ENCODE results near the gene CADM2.
A peak's percentile ranks its signal among the peaks of the same experiment; 100 is the strongest.
"Not testable (repeated sequence)": the region's sequence is repeated elsewhere in the genome, so short reads cannot be mapped to it uniquely, and the experiment has no call there.

CADM2 gene

DNA sequence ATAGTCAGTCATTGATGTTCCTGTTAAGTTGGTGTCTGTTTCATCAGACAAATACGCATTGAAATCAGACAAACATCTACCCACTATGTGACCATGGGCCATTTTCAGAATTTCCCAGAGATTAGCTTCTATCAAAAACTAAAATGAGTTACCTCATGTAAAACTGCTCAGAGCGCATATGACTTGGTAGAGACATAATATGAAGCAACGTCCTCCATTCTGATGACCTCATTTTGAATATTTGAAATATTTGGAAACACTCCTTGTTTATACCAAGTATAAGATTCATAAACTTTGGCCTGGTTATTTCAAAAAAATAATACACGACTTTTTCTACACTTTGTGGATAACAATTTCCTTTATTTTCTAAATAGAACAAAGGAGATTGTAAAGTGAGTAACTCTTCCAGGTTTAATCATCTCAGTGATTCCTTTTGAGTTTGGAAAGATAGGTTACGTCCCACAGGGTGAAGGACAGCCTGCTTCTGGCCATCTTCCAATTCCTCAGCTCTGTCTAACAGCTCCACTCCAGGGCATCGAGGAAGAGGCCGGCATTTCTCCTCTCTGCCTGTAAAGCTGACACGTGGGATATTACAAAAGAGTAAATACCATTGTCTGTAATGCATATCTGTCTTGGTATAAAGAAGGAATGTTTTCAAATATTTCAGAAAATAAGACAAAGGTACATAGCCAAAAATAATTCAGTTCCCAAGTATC is 122.6 kb downstream of the CADM2 start:
- DNase-seq, result peak; percentile 42

DNA sequence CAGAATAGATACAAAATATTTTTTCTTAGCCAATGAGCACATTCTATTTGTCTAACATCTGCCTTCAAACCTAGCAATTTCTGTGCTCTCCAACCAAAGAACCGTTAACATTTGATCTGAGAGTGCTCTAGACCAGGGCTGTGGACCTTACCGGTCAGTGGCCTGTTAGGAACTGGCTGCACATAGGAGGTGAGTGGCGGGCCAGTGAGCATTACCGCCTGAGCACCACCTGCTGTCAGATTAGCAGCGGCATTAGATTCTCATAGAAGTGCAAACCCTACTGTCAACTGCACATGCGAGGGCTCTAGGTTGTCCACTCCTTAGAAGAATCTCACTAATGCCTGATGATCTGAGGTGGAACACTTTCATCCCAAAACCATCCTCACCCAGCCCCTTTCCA is 131.7 kb downstream of the CADM2 start:
- no peak for DNase-seq

DNA sequence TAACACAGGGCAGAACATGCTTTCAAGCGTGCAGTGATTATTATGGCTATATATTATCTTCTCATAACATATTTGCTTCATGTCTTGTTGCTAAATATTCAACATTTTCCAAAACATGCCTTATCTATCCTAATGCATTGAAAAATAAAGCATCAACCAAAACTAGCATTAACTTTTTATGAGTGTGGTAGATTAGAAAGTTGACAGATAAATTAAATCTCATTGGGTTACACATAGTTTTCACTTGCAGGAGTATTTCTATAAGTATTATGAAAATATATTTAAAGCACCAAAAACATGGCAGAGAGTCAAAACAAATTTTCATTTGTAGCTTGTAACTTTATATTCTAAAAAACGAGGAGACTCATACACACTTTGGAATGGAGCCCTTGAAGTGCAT is 141.5 kb downstream of the CADM2 start:
- DNase-seq, result no peak

DNA sequence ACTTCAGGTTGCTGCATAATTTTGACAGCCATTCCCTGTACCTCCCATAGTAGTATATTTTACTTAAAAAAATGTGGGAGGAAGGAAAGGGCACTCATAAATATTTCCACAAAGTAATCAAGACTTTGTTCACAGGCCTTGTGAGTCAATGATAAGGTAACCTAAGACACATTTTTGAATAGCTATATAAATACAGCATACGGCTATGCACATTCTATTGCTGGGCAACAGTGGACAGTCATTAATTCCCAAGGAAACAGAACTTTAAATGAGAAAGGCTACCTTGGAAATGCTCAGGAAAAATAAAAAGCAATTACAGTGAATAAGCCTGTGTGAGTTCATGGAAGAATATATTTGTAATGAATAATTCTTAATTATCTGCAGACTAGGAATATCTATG is 144.0 kb downstream of the CADM2 start:
- DNase-seq, result no peak

DNA sequence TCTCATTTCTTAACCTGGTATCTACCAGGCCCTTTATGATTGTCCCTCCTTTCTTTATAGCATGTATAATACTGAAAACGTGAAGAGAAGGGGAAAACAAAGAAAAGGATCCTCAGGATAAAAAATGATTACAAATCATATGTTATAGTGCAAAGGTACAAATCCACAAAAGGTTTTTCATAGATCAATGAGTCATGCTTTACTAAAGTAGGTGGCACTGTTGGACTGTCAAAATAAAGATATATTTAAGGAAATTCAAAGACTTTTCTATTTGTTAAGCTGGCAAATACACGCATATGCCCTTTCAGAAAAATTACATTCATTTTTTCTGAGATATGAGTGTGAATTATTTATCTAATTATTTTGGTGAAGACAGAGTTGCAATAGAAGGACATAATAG is 151.6 kb downstream of the CADM2 start:
- DNase-seq, result no peak

DNA sequence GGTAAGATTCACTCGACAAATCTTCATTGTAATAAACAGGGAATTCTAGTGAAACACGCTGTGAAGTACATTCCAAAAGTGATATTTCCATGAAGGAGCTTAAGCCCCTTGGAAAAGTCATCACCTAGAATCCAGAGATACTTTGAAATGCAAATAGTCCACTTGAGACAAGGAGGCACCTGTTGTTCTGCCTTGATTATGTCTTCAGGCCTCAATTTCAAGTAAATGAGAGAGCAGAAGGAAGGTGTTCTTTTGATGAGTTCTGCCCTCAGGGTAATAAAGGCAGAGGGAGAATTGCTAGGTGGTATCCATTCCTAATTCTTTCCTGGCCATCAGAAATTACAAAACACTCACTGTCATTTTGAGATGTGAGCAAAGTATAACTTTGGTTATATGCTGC is 162.1 kb downstream of the CADM2 start:
- no peak for DNase-seq

DNA sequence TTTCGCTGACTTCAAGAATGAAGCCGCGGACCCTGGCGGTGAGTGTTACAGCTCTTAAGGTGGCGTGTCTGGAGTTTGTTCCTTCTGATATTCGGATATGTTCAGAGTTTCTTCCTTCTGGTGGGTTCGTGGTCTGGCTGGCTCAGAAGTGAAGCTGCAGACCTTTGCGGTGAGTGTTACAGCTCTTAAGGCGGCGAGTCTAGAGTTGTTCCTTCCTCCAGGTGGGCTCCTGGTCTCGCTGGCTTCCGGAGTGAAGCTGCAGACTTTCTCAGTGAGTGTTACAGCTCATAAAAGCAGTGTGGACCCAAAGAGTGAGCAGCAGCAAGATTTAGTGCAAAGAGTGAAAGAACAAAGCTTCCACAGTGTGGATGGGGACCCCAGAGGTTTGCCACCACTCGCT is 174.1 kb downstream of the CADM2 start:
- not testable (repeated sequence) for DNase-seq

DNA sequence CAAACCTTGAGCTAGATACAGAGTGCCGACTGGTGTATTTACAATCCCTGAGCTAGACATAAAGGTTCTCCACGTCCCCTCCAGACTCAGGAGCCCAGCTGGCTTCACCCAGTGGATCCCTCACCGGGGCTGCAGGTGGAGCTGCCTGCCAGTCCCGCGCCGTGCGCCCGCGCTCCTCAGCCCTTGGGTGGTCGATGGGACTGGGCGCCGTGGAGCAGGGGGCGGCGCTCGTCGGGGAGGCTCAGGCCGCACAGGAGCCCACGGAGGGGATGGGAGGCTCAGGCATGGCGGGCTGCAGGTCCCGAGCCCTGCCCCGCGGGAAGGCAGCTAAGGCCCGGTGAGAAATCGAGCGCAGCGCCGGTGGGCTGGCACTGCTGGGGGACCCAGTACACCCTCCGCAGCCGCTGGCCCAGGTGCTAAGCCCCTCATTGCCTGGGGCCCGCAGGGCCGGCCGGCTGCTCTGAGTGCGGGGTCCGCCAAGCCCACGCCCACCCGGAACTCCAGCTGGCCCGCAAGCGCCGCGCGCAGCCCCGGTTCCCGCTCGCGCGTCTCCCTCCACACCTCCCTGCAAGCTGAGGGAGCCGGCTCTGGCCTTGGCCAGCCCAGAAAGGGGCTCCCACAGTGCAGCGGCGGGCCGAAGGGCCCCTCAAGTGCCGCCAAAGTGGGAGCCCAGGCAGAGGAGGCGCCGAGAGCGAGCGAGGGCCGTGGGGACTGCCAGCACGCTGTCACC is 175.1 kb downstream of the CADM2 start:
- not testable (repeated sequence) for DNase-seq

DNA sequence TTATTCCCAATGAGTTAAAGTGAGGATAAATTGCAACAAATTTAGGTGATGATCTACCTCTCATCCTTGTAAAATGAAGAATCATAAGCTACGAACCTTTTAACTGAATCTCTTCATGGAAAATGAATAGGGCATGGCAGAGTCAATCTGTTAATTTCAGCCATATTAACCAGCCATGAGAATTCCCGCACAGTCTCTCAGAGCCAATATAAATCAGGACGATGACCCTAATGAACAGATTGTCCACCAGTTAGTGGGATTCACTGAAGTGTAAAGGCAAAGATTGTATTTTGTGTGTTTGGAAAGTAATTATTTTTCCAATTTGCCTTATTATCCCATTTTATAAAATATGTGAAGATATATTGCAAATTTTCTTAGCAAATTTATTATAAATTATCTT is 183.8 kb downstream of the CADM2 start:
- no peak for DNase-seq

DNA sequence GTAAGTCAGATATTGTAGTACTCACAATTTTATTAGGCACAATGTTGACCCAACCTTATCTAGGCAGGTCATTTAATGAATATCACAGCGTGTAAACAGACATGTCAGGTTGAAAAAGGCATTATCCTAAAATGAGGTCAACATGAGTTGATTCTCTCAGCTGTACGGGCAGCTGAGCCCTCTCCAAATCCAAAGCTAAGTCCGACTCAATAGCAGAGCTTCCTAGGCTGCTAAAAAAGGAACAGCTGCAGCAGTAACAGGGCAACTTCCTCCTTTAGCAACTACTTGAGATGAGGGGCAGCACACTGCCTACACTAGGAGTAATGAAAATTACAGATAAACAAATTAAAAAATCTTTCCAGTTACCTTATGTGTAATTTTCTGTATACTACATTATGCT is 189.2 kb downstream of the CADM2 start:
- peak; percentile 41 for DNase-seq

DNA sequence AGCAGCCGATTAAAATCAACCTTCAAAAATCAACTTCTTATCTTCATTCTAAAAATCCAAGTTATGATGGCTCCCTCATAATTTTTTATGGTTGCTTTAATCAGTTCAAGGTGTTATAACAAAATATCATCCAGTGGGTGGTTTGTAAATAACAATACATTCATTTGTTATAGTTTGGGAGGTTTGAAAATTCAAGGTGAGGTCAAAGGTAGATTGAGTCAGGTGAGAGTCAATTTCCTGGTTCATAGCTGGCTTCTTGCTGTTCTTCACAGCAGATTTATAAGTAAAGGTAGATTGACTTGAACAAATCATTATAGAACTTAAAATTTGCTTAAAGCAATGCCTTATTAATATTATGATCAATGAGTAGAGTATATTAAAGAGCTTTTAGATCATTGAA is 192.8 kb downstream of the CADM2 start:
- DNase-seq, result no peak

DNA sequence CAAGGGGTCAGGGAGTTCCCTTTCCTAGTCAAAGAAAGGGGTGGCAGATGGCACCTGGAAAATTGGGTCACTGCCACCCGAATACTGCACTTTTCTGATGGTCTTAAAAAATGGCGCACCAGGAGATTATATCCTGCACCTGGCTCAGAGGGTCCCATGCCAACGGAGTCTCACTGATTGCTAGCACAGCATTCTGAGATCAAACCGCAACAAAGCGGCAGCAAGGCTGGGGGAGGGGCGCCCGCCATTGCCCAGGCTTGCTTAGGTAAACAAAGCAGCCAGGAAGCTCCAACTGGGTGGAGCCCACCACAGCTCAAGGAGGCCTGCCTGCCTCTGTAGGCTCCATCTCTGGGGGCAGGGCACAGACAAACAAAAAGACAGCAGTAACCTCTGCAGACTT is 194.5 kb downstream of the CADM2 start:
- not testable (repeated sequence) for DNase-seq

DNA sequence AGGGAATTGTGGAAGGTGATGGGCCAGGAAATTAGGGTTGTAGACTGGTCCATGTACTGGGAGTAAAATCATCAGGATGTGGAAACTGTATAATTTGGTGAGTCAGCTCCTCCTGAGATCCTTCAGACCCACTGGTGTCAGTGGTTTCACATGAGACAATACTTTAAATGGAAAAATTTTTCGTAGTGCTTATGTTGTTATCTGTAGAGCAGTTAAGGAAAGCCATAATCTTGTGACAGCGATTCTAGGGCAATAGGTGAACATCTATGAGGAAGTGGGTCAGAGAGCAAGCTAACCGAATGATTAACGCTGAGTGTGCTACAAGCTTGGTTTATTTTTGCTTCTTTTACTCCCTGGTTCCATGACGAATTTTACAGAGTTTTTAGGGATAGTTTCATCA is 200.6 kb downstream of the CADM2 start:
- DNase-seq, result no peak

DNA sequence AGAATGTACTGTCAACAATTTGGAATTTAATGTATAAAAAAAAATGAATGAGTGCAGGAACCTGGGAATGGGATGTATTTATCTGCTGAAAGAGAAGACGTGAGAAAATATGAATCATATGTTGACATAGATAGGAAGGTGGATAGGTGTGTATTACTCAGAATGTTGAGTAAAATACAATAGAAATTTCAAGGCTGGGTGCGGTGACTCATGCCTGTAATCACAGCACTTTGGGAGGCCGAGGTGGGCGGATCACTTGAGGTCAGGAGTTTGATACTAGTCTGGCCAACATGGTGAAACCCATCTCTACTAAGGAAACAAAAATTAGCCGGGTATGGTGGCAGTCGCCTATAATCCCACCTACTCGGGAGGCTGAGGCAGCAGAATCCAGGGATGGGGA is 202.8 kb downstream of the CADM2 start:
- no peak for DNase-seq

DNA sequence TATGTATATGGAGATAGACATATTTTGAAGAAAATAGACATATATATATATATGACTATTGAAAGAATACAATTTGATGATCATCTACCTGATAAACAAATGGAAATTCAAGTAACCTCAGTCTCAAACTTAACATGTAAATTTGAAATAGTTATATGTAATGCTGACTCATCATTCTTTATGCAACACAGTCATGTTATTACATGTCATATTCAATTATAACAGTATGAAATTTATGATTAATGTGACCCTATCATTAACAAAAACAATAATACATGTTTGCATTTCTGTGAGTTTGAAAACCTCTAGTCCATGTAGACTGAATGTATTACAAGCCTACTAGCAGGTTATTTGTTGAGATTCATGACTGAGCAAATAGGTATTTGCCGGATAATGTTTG is 204.1 kb downstream of the CADM2 start:
- no peak for DNase-seq

DNA sequence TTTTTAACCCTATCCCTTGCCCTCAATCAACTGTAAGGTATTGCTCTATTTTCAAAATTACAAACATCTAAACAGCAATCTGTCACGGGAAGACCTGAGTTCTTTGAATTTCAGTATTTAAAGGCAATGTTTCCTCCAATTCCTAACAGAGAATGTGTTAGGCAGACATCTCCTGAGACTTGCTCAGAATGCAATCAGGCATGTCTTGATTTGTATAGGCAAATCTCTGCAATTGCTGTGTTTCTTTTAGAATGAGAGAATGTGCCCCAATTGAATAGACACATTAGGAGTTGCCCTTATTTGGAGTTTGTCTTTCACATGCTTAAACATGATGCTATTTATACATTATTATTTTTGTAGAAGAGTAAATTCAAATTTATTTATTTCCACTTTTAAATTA is 205.6 kb downstream of the CADM2 start:
- no peak for DNase-seq

DNA sequence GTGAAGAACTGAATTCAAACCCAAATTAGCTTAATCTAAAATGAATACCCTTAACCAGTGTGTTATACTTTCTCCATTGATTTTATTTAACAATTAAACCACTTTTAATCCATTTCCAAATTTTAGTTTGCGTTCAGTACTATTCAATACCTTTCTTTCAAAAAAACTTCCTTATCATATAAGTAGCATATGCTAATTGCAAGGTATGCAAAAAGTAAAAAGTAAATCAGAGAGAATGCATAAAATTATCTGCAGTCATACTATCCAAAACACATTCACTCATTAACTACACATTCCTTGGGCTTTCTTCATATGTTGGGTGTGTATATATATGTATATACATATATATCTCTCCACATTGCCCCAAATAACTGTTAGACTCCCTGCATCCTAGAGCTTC is 208.8 kb downstream of the CADM2 start:
- DNase-seq, result no peak

DNA sequence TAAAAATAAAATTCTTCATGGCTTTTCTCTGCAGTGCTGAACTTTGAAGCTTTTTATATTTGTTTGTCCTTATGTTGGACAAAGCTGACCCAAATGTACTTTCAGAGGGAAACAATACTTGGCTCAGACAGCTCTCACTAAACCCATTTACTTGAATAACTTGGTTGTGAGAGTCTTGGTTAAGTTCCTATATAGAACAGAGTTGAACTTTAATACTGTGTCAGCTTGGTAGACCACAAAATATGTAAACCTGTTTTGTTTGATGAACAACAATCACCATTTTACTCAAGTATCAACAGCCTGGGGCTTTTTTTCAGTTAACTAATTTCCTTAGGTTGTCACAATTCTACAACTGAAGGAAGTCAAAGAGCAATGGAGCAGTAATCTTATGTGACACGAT is 211.9 kb downstream of the CADM2 start:
- DNase-seq, result no peak

DNA sequence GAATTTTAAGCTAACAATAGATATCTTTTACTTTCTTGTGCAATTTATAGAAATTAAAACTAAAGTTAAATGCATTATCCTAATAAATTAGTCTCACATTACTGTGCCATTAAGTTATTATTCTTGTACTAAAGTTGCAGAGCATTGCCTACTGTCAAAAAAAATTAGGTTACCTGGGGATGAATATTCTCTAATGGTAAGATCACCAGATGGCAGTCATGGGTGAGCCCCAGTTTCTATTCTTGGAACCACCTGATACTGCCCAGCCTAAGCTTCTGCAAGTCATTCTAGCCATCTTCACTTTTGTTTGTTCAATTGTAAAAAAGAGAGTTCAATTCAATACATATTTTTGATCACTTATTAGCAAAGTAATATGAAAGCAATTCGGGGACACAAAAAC is 213.2 kb downstream of the CADM2 start:
- DNase-seq, result no peak

DNA sequence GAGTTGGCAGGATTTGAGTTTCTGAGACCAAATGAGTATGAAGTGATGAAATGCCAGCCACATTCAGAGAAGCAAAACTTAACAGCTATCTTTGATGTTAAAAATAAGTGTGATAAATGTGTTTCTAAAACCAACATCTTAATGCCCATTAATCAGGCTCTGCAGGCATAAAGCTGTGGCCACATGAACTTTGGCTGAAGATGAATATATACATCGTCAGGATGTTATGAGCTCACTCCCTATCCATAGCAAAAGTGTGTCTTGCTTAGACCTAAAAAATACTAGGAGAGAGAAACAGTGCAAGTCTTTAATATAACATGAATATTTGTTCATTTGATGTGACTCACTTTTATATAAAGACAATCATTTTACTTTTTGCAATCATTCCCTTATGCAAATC is 218.0 kb downstream of the CADM2 start:
- no peak for DNase-seq

DNA sequence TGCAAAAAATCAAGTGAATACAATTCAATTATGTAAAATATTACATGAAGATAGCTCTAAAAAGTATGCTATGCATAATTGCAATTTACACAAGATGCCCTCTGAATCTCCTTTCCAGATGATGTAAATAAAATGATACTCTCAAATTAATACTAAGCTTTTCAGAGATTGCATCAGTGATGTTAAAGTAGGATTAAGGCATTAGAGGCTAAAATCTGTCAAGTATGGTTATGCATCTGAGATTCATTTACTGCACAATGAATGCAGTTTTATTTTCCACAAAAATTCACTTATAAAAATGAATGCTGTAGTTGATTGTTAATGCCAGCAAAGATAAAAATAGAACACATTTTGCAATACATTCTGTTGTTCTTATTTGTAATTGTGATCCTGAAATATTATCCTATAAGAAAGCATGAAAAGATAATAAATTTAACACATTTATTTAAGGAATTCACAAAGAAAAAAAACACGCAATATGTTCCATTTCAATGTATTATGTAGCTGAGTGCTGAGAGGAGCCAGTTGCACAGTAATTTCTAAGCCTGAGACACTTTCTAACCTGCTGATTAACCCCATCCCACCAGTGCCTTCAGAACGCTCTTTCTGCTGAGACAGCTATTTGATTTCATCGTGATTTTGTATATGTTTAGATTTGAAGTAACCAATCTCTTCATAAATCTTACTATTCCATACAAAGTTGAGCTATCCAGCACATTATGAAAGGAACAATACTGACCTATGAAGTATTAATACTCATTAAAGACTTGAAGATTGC is 224.4 kb downstream of the CADM2 start:
- DNase-seq, result no peak

DNA sequence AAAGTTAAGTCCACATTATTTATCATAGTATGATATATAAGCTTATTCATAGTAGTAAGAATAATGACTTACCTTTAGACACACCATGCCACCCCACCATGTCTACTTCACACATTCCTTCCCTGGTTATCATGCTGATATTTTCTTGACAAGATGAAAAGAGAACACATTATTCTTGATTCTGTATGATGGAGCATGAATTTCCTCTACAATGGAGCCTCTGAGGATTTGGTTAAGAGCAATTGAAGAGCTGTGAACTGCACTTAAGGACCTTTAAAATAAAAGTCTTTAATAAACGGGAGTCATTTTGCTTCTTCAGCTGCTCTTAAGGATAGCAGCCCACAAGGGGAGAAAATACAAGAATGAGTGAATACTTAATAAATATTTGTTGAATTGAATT is 226.7 kb downstream of the CADM2 start:
- no peak for DNase-seq

DNA sequence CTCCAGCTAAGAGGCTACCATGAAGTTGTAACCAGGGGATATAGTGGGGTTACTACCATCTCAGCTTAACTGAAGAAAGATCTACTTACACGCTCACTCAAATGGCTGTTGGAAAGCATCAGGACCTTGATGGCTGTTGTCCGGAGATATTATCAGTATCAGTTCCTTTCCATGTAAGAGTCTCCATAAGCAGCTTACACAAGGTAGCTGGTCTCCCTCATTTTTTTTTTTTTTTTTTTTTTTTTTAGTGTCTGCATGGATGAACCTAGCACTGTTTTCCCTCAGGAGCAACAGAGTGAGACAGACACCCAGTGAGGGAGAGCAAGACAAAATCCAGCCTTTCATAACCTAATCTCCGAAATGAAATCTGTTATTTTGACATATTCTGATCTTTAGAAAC is 230.9 kb downstream of the CADM2 start:
- no peak for DNase-seq

DNA sequence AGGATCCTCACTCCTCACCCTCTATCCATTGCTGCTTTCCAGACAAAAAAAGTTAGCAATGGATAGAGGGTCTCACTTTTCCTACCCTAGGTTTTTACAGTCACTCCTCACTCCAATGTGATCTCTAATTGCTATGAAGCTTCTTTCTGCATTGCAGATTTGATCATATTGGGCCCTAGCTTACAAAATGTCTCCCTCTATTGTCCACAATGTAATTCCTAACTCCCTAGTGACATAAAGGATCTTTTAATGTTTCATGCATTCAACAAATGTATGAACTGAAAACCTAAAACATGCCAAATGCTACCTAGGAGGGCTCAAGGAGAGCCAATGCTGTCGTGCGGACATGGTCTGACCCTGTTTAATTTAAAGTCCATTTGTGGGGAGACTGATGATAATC is 234.8 kb downstream of the CADM2 start:
- DNase-seq, result peak; percentile 11
